Gastrocnemius medialis (tissue), 4 donors: ENCODE data around the gene LTBP1. TPM values are rescaled to one million over a fixed set of nuclear protein-coding genes. Genes with fewer than 3 reads are reported as not detected.
"Not testable (repeated sequence)": the region's sequence is repeated elsewhere in the genome, so short reads cannot be mapped to it uniquely, and the experiment has no call there.

Experiments
- ATAC-seq, 2 donors: fragments of 150-250 bp; one replicate each; pipeline ENCODE4 v1.9.1; 2016
- DNase-seq, 2 donors: peaks; one replicate each; pipeline ENCODE4 v3.0.0-alpha.2; 2019
- H3K27ac ChIP-seq, 4 donors: fragments of 200-600 bp; sonication (generic); 1 replicate in 1 of 4; 2 replicates in 3 of 4; pipeline ENCODE4 v1.5.1; 2016 to 2018; ENCODE audit warnings: mild to moderate bottlenecking in 2 of 4, moderate library complexity in 1 of 4
- H3K27me3 ChIP-seq, 3 donors: fragments of 200-600 bp; sonication (generic) in 2 of 3; 1 replicate in 1 of 3; 2 replicates in 2 of 3; pipeline versions ENCODE4 v1.5.1 to v1.6.0; 2016 to 2019; ENCODE audit warnings: mild to moderate bottlenecking in 1 of 3, moderate library complexity in 1 of 3
- H3K36me3 ChIP-seq, 2 donors: fragments of 200-600 bp; sonication (generic) in 1 of 2; one replicate each; pipeline ENCODE4 v1.5.1; 2017 to 2018
- H3K4me1 ChIP-seq, 2 donors: fragments of 200-600 bp; sonication (generic) in 1 of 2; one replicate each; pipeline ENCODE4 v1.5.1; 2016 to 2017; ENCODE audit warnings: mild to moderate bottlenecking in 2 of 2
- H3K4me3 ChIP-seq, 4 donors: fragments of 200-600 bp; sonication (generic) in 3 of 4; 1 replicate in 1 of 4; 2 replicates in 3 of 4; pipeline ENCODE4 v1.5.1; 2016 to 2019; ENCODE audit warnings: mild to moderate bottlenecking in 2 of 4
- H3K9me3 ChIP-seq, 3 donors: fragments of 200-600 bp; sonication (generic) in 2 of 3; 1 replicate in 1 of 3; 2 replicates in 2 of 3; pipeline ENCODE4 v1.5.1; 2016 to 2019
- CTCF ChIP-seq, 5 experiments: fragments of 450-650 bp in 3 of 5; fragments of 200-600 bp in 2 of 5; sonication (generic) in 2 of 5; IDR thresholded peaks in 4 of 5; conservative IDR thresholded peaks in 1 of 5; 1 replicate in 4 of 5; 2 replicates in 1 of 5; pipeline ENCODE4 v1.5.1; 2016 to 2019; ENCODE audit warnings: antibody characterized with exemption in 5 of 5, mild to moderate bottlenecking in 3 of 5, moderate library complexity in 3 of 5
- POLR2A ChIP-seq, 2 donors: fragments of 450-650 bp; IDR thresholded peaks; one replicate each; pipeline ENCODE4 v1.6.1; 2017; ENCODE audit warnings: antibody characterized with exemption in 2 of 2, mild to moderate bottlenecking in 2 of 2, moderate library complexity in 2 of 2
- in situ Hi-C, 4 donors: fragments of 200-750 bp; cut with MboI; loops; one replicate each; pipeline versions ENCODE4 v1.15.0 to v1.8.0; 2017; ENCODE audit warnings: low sequenced_read_pairs in 4 of 4
- intact Hi-C: fragments of 100-400 bp; cut with DNase I; formaldehyde crosslinking; loops from one replicate; pipeline ENCODE4 v1.15.1; 2023; ENCODE audit warnings: low total_unique reads
- total RNA-seq, 4 donors: library from RNA; depleted of rRNA; stranded (reverse); fragments of >200 nt; gene quantifications; one replicate each; pipeline versions ENCODE4 v1.1.0 to v1.2.3, GENCODE V29; 2016

The LTBP1 gene
- total RNA-seq, 4 donors from 2014 or later = 8.0 to 42.8 (median 18.4) TPM

GRCh38 chr2:33056170-33056569, 109.4 kb downstream of the LTBP1 start:
- no peak for ATAC-seq
- Histone ChIP-seq H3K4me1 (peaks cover 15 to 19% of the 10 kb centered on the region in 2 donors), H3K9me3 (no peaks in the 10 kb centered on the region), H3K27me3 (no peaks in the 10 kb centered on the region), H3K36me3 (no peaks in the 10 kb centered on the region), H3K27ac (no peak overlapping the region), H3K4me3 (no peak overlapping the region)
- TF ChIP-seq POLR2A (IDR thresholded peaks at IDR 0.05) (no peak), CTCF (IDR thresholded peaks at IDR 0.05 in 4 of 5, conservative IDR thresholded peaks at IDR 0.05 in 1 of 5) (no peak)
- DNase-seq = no peak
- intact Hi-C loops (no loop called here), in situ Hi-C loops (no loop called here)

- peaks cover 12 to 15% of the 10 kb centered on the region in 2 donors for H3K4me1 ChIP-seq
- DNase-seq, ATAC-seq, H3K27me3 ChIP-seq, H3K27ac ChIP-seq, H3K36me3 ChIP-seq, intact Hi-C loops, H3K9me3 ChIP-seq, in situ Hi-C loops, H3K4me3 ChIP-seq: not testable (repeated sequence)
Measured at GRCh38 chr2:33057307-33058028, 110.7 kb downstream of the LTBP1 start.

- no peaks in the 10 kb centered on the region for H3K36me3 ChIP-seq
- H3K9me3 ChIP-seq = no peaks in the 10 kb centered on the region
- H3K27me3 ChIP-seq = no peaks in the 10 kb centered on the region
- DNase-seq = no peak
- intact Hi-C loops (no loop called here), in situ Hi-C loops (no loop called here)
- peaks cover 12 to 15% of the 10 kb centered on the region in 2 donors for H3K4me1 ChIP-seq
- H3K4me3 ChIP-seq = no peak overlapping the region
- H3K27ac ChIP-seq = peak overlapping the region; percentile 56 to 77 (median 66)
- no peak for TF ChIP-seq POLR2A (IDR thresholded peaks at IDR 0.05)
- no peak for TF ChIP-seq CTCF (IDR thresholded peaks at IDR 0.05 in 4 of 5, conservative IDR thresholded peaks at IDR 0.05 in 1 of 5)
- no peak for ATAC-seq
Measured at GRCh38 chr2:33058716-33059470, 112.1 kb downstream of the LTBP1 start.

- no peaks in the 10 kb centered on the region for H3K9me3 ChIP-seq
- ATAC-seq = peak; percentile 72 to 84
- no peak for TF ChIP-seq POLR2A (IDR thresholded peaks at IDR 0.05)
- TF ChIP-seq CTCF (IDR thresholded peaks at IDR 0.05 in 4 of 5, conservative IDR thresholded peaks at IDR 0.05 in 1 of 5) = no peak
- peak overlapping the region; percentile 56 to 77 (median 66) for H3K27ac ChIP-seq
- no peak for DNase-seq
- intact Hi-C loops (no loop called here), in situ Hi-C loops (no loop called here)
- H3K4me3 ChIP-seq = peak overlapping the region in 2 of 4 donors; percentile 21 to 36
- H3K36me3 ChIP-seq = no peaks in the 10 kb centered on the region
- no peaks in the 10 kb centered on the region for H3K27me3 ChIP-seq
- peaks cover 12 to 15% of the 10 kb centered on the region in 2 donors for H3K4me1 ChIP-seq
Measured at GRCh38 chr2:33059471-33060156, 112.9 kb downstream of the LTBP1 start.

- H3K27ac ChIP-seq = peak overlapping the region; percentile 56 to 77 (median 66)
- no peaks in the 10 kb centered on the region for H3K36me3 ChIP-seq
- DNase-seq (no peak), ATAC-seq (peak in 1 of 2 donors; percentile 43)
- intact Hi-C loops (no loop called here), in situ Hi-C loops (no loop called here)
- TF ChIP-seq CTCF (IDR thresholded peaks at IDR 0.05 in 4 of 5, conservative IDR thresholded peaks at IDR 0.05 in 1 of 5) (no peak), POLR2A (IDR thresholded peaks at IDR 0.05) (no peak)
- no peaks in the 10 kb centered on the region for H3K9me3 ChIP-seq
- H3K27me3 ChIP-seq = no peaks in the 10 kb centered on the region
- peaks cover 12 to 15% of the 10 kb centered on the region in 2 donors for H3K4me1 ChIP-seq
- H3K4me3 ChIP-seq = peak overlapping the region in 2 of 4 donors; percentile 21 to 36
Measured at GRCh38 chr2:33060405-33060804, 113.7 kb downstream of the LTBP1 start.
